ENCODE results near the gene VSTM2L.

Gene VSTM2L

GRCh38 chr20:37878835-37879599, 23.9 kb upstream of the VSTM2L start:
- ChIA-PET POLR2A (ENCODE audit: low non-redundant PET) (interaction anchor here (0.6 kb wide), 1 partner anchor 10 kb away, joined by 4 read pairs; no protein-coding TSS in a partner anchor), CTCF (interaction anchor here (0.7 to 1.3 kb wide), 2 partner anchors 33 to 315 kb away, joined by 3 to 5 read pairs; no protein-coding TSS in a partner anchor)
- no peak for TF ChIP-seq CTCF (conservative IDR thresholded peaks at IDR 0.05; ENCODE audit: low read depth)
- no peak for DNase-seq (ENCODE audit: low spot score)
- H3K27ac ChIP-seq: no peak overlapping the region

GRCh38 chr20:37879843-37880242, 23.1 kb upstream of the VSTM2L start:
- no peak overlapping the region for H3K27ac ChIP-seq
- ChIA-PET POLR2A (ENCODE audit: low non-redundant PET) (no interaction called here), CTCF (interaction anchor here (0.7 to 1.3 kb wide), 4 partner anchors 11 to 315 kb away, joined by 3 to 5 read pairs (median 4); no protein-coding TSS in a partner anchor)
- no peak for TF ChIP-seq CTCF (conservative IDR thresholded peaks at IDR 0.05; ENCODE audit: low read depth)
- no peak for DNase-seq (ENCODE audit: low spot score)

- no peak for DNase-seq (ENCODE audit: low spot score)
- CTCF ChIA-PET: interaction anchor here (0.6 to 1.2 kb wide), 5 partner anchors 12 to 375 kb away, joined by 3 to 6 read pairs (median 3); no protein-coding TSS in a partner anchor
- POLR2A ChIA-PET (ENCODE audit: low non-redundant PET): no interaction called here
- H3K27ac ChIP-seq: no peak overlapping the region
- no peak for TF ChIP-seq CTCF (conservative IDR thresholded peaks at IDR 0.05; ENCODE audit: low read depth)
Measured at GRCh38 chr20:37880726-37881591, 22.0 kb upstream of the VSTM2L start.

GRCh38 chr20:37881601-37882343, 21.2 kb upstream of the VSTM2L start:
- no peak overlapping the region for H3K27ac ChIP-seq
- DNase-seq (ENCODE audit: low spot score): no peak
- ChIA-PET POLR2A (ENCODE audit: low non-redundant PET) (no interaction called here), CTCF (interaction anchor here (0.6 kb wide), 1 partner anchor 347 kb away, joined by 6 read pairs; no protein-coding TSS in a partner anchor)
- no peak for TF ChIP-seq CTCF (conservative IDR thresholded peaks at IDR 0.05; ENCODE audit: low read depth)

- ChIA-PET POLR2A (ENCODE audit: low non-redundant PET) (no interaction called here), CTCF (interaction anchor here (0.6 to 1.4 kb wide), 2 partner anchors 319 to 779 kb away, joined by 3 read pairs; no protein-coding TSS in a partner anchor)
- no peak for TF ChIP-seq CTCF (conservative IDR thresholded peaks at IDR 0.05; ENCODE audit: low read depth)
- no peak overlapping the region for H3K27ac ChIP-seq
- no peak for DNase-seq (ENCODE audit: low spot score)
Measured at GRCh38 chr20:37882961-37883712, 19.8 kb upstream of the VSTM2L start.
